Calu3 (cell line): ENCODE results near the gene PLAC1. TPM values are rescaled to one million over a fixed set of nuclear protein-coding genes. Genes with fewer than 3 reads are reported as not detected.

Source experiments
- BruUV-seq: library from RNA; stranded (reverse); fragments of 400-500 nt; replicated peaks from 2 replicates; lab custom pipeline; 2021; lab: Mats Ljungman, UMichigan
- CTCF ChIA-PET: fragments of 300-600 bp; sonication (Branson Sonifier 250); formaldehyde crosslinking; loops from one replicate; lab custom pipeline; 2022; ENCODE audit warnings: antibody characterized with exemption; lab: Charles Lee
- DNase-seq: peaks from one replicate; pipeline ENCODE4 v3.0.0; 2022
- H3K27ac Mint-ChIP-seq: one replicate; pipeline ENCODE4 v1.8.0; 2022; ENCODE audit warnings: mixed read lengths; ENCODE audit not compliant: unreplicated experiment
- H3K27me3 Mint-ChIP-seq: one replicate; pipeline ENCODE4 v1.8.0; 2022; ENCODE audit warnings: mixed read lengths; ENCODE audit not compliant: unreplicated experiment
- H3K36me3 Mint-ChIP-seq: one replicate; pipeline ENCODE4 v1.8.0; 2022; ENCODE audit warnings: mild to moderate bottlenecking, moderate library complexity, mixed read lengths; ENCODE audit not compliant: insufficient read depth, unreplicated experiment
- H3K4me1 Mint-ChIP-seq: one replicate; pipeline ENCODE4 v1.8.0; 2022; ENCODE audit warnings: mild to moderate bottlenecking, low read depth, mixed read lengths; ENCODE audit not compliant: unreplicated experiment
- H3K4me3 Mint-ChIP-seq: one replicate; pipeline ENCODE4 v1.8.0; 2022; ENCODE audit warnings: mild to moderate bottlenecking, low read depth, moderate library complexity, mixed read lengths; ENCODE audit not compliant: unreplicated experiment
- H3K9me3 Mint-ChIP-seq: one replicate; pipeline ENCODE4 v1.8.0; 2022; ENCODE audit warnings: low read depth, mixed read lengths; ENCODE audit not compliant: unreplicated experiment
- CTCF ChIP-seq: fragments of 200-600 bp; IDR thresholded peaks from one replicate; pipeline ENCODE4 v1.8.0; 2022; ENCODE audit warnings: antibody characterized with exemption; ENCODE audit not compliant: unreplicated experiment
- intact Hi-C: fragments of 100-400 bp; cut with micrococcal nuclease; formaldehyde crosslinking; loops from one replicate; pipeline ENCODE4 v1.10.0; 2022; ENCODE audit not compliant: unreplicated experiment
- total RNA-seq: library from RNA; stranded (reverse); gene quantifications from 2 replicates; pipeline ENCODE4 v1.2.3, GENCODE V29; 2022

Gene PLAC1
- total RNA-seq, 1 experiment from 2014 or later, result not detected

DNA sequence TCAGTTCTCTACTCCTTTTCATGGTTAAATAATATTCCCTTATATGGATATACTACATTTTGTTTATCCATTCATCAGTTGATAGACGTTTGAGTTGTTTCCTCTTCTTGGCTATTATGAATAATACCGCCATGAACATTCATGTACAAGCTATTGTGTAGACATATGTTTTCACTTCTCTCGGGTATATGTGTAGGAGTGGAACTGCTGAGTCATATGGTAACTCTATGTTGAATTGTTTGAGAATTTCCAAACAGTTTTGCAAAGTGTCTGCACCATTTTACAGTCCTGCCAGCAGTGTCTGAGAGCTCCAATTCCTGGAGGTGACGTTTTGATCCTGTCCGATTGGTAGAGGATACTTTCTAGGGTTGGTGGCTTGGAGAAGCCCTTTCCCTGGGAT lies 23.6 kb downstream of the PLAC1 start:
- CTCF ChIA-PET, result no interaction called here
- intact Hi-C loops, result no loop called here
- no TSS peak for BruUV-seq
- Mint-ChIP-seq H3K9me3 (no peaks in the 10 kb centered on the region), H3K27ac (no peak overlapping the region), H3K36me3 (no peaks in the 10 kb centered on the region), H3K27me3 (no peaks in the 10 kb centered on the region), H3K4me3 (no peak overlapping the region), H3K4me1 (no peaks in the 10 kb centered on the region)
- no peak for TF ChIP-seq CTCF
- no peak for DNase-seq

DNA sequence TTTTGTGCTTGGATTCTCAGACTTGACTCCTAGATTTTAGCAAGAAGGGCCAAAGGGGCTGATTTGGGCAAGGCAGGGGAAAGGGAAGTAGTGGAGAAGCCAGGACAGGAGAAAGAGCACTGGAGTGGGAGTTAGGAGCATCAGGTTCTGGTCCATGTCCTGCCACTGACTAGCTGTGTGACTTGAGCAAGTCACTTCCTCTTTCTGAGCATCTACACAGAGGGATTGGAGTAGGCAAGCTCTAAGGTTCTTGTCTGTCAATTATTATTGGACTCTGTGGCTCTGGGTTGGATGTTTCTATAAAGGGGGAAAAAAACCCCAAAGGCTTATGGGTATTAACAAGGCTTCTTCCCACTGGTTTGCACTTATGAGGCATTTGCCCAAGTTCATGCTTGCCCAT lies 24.4 kb downstream of the PLAC1 start:
- no peak overlapping the region for H3K27ac Mint-ChIP-seq
- H3K27me3 Mint-ChIP-seq, result no peaks in the 10 kb centered on the region
- no TSS peak for BruUV-seq
- no peak for TF ChIP-seq CTCF
- CTCF ChIA-PET, result interaction anchor here (1.0 kb wide), 1 partner anchor 9 kb away, joined by 3 read pairs; no protein-coding TSS in a partner anchor
- DNase-seq, result no peak
- H3K36me3 Mint-ChIP-seq, result no peaks in the 10 kb centered on the region
- no peaks in the 10 kb centered on the region for H3K9me3 Mint-ChIP-seq
- intact Hi-C loops, result no loop called here
- no peaks in the 10 kb centered on the region for H3K4me1 Mint-ChIP-seq
- no peak overlapping the region for H3K4me3 Mint-ChIP-seq

DNA sequence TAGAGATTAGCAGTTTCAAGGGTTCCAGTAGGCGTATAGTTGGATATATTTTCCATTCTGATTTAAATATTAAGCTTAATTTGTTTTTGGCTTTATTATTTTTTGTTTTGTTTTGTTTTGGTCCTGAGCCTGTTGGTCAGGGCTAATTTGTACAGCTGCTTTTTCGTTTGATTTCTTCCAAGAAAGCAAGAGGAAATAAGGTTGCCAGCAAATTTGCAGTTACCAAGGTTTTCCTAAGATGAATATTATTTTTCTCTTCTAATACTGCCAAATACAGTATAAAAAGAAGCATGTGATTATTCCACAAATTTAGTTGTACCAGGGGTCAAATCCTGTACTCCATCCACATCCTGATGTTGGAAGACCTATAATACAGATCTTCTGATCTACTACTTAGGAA lies 24.9 kb downstream of the PLAC1 start:
- TF ChIP-seq CTCF, result no peak
- Mint-ChIP-seq H3K27ac (no peak overlapping the region), H3K9me3 (no peaks in the 10 kb centered on the region), H3K4me3 (no peak overlapping the region), H3K4me1 (no peaks in the 10 kb centered on the region), H3K27me3 (no peaks in the 10 kb centered on the region), H3K36me3 (no peaks in the 10 kb centered on the region)
- BruUV-seq, result no TSS peak
- intact Hi-C loops, result no loop called here
- DNase-seq, result no peak
- CTCF ChIA-PET, result interaction anchor here (1.0 kb wide), 1 partner anchor 9 kb away, joined by 3 read pairs; no protein-coding TSS in a partner anchor

DNA sequence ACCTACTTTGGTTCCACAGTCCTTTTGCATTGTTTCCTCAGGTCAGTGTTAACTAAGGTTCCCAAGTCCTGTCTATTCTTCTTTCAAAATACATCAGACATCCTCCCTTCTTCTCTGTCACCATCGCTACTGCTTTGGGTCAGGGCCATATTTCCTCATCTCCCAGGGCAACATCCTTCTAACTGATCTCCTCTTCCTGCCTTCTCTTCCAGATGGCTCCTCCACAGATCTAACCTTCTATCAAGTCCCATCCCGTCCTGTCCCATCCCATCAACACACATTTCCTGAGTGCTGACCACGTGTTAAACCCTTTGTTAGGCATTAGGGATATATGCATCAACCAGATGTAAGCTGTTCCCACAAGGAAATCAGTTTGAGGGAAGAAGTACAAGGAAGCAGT lies 25.9 kb downstream of the PLAC1 start:
- CTCF ChIA-PET, result no interaction called here
- no peak for DNase-seq
- Mint-ChIP-seq H3K27me3 (no peaks in the 10 kb centered on the region), H3K27ac (no peak overlapping the region), H3K4me1 (no peaks in the 10 kb centered on the region), H3K36me3 (no peaks in the 10 kb centered on the region), H3K4me3 (no peak overlapping the region), H3K9me3 (no peaks in the 10 kb centered on the region)
- intact Hi-C loops, result no loop called here
- TF ChIP-seq CTCF, result no peak
- no TSS peak for BruUV-seq
